Type B pancreatic cell (in vitro differentiated cells): ENCODE data around the gene ENAM. TPM values are rescaled to one million over a fixed set of nuclear protein-coding genes. Genes with fewer than 3 reads are reported as not detected.
"Not testable (repeated sequence)": the region's sequence is repeated elsewhere in the genome, so short reads cannot be mapped to it uniquely, and the experiment has no call there.

Experiments used
- DNase-seq: peaks from one replicate; pipeline ENCODE4 v3.0.0; 2021; ENCODE audit warnings: mixed read lengths; ENCODE audit not compliant: unreplicated experiment; ENCODE audit errors: extremely low spot score
- H3K27ac Mint-ChIP-seq: 2 replicates; pipeline ENCODE4 v1.8.0; 2021; ENCODE audit warnings: mild to moderate bottlenecking, mixed read lengths
- H3K27me3 Mint-ChIP-seq: 2 replicates; pipeline ENCODE4 v1.8.0; 2021; ENCODE audit warnings: mixed read lengths
- H3K36me3 Mint-ChIP-seq: 2 replicates; pipeline ENCODE4 v1.8.0; 2021; ENCODE audit warnings: mixed read lengths
- H3K4me1 Mint-ChIP-seq: one replicate; pipeline ENCODE4 v1.8.0; 2021; ENCODE audit warnings: mixed read lengths; ENCODE audit not compliant: unreplicated experiment
- H3K4me3 Mint-ChIP-seq: 2 replicates; pipeline ENCODE4 v1.8.0; 2021; ENCODE audit warnings: mild to moderate bottlenecking, mixed read lengths
- H3K9me3 Mint-ChIP-seq: 2 replicates; pipeline ENCODE4 v1.8.0; 2021; ENCODE audit warnings: mixed read lengths
- CTCF ChIP-seq: fragments of 200-600 bp; sonication (generic); conservative IDR thresholded peaks from 2 replicates; pipeline ENCODE4 v1.5.0; 2021; ENCODE audit warnings: antibody characterized with exemption, mild to moderate bottlenecking
- total RNA-seq: library from RNA; stranded (reverse); gene quantifications from 2 replicates; pipeline ENCODE4 v1.2.1, GENCODE V29; 2021; ENCODE audit warnings: low replicate concordance

The ENAM gene
- total RNA-seq, 1 donor from 2014 or later: 0.41 TPM

GRCh38 chr4:70658418-70658817 lies 29.9 kb downstream of the ENAM start:
- no peaks in the 10 kb centered on the region for H3K36me3 Mint-ChIP-seq
- H3K4me3 Mint-ChIP-seq: no peak overlapping the region
- H3K27ac Mint-ChIP-seq: no peak overlapping the region
- H3K9me3 Mint-ChIP-seq: no peaks in the 10 kb centered on the region
- no peaks in the 10 kb centered on the region for H3K4me1 Mint-ChIP-seq
- DNase-seq: no peak
- no peak for TF ChIP-seq CTCF
- H3K27me3 Mint-ChIP-seq: no peaks in the 10 kb centered on the region

DNA sequence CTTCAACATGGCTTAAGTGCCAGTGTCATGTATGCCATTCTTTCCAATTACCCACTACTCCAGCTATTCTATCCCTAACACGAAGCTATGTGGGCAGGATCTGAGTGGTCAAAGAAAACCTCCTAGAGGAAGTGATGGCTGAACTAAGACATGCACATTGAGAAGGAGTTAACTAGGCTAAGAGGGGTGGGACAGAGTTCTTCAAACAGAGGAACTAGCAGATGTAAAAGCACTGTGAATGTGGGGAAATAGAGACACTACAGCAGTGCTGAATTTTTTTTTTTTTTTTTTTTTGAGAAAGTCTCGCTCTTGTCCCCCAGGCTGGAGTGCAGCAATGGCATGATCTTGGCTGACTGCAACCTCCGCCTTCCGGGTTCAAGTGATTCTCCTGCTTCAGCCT lies 31.6 kb downstream of the ENAM start:
- no peak for TF ChIP-seq CTCF
- Mint-ChIP-seq H3K27ac (no peak overlapping the region), H3K27me3 (no peaks in the 10 kb centered on the region), H3K4me3 (no peak overlapping the region), H3K36me3 (no peaks in the 10 kb centered on the region), H3K9me3 (no peaks in the 10 kb centered on the region), H3K4me1 (no peaks in the 10 kb centered on the region)
- no peak for DNase-seq

DNA sequence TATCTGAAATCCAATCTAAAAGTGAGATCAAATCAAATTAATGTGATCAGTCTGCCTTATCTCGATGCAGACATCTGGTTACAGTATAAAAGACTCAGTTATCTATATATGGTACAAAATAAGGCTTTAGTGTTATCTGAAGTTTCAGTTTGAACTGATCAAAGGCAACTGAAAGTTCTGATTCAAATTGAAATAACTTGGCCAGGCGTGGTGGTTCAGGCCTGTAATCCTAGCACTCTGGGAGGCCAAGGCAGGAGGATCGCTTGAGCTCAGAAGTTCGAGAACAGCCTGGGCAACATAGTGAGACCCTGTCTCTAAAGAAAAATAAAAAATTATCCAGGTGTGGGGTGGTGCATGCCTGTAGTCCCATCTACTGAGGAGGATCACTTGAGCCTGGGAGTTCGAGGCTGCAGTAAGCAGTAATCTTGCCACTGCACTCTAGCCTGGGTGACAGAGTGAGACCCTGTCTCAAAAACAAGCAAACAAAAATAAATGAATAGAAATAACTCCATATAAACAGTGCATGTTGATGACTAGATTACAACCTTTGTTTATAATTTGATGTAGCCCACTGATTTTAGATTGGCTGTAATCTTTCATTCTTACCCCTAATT lies 32.9 kb downstream of the ENAM start:
- H3K9me3 Mint-ChIP-seq, H3K4me1 Mint-ChIP-seq, H3K4me3 Mint-ChIP-seq, DNase-seq, H3K27ac Mint-ChIP-seq, H3K36me3 Mint-ChIP-seq, H3K27me3 Mint-ChIP-seq: not testable (repeated sequence)

- Mint-ChIP-seq H3K27ac (no peak within 1 kb of the TSS), H3K36me3 (no peaks in the 10 kb centered on the region), H3K4me1 (no peaks in the 10 kb centered on the region), H3K9me3 (no peaks in the 10 kb centered on the region), H3K4me3 (no peak within 1 kb of the TSS), H3K27me3 (peaks cover 15% of the 10 kb centered on the region)
- DNase-seq: no peak
- no peak for TF ChIP-seq CTCF
Observed at GRCh38 chr4:70666369-70666768, 37.8 kb downstream of the ENAM start, which contains the start of gene JCHAIN. JCHAIN (minus strand) TSS chr4:70666508; CDS start chr4:70666490, 18 bp downstream.

- Mint-ChIP-seq H3K9me3 (no peaks in the 10 kb centered on the region), H3K36me3 (no peaks in the 10 kb centered on the region), H3K27ac (no peak overlapping the region), H3K27me3 (peaks cover 15% of the 10 kb centered on the region), H3K4me3 (no peak overlapping the region), H3K4me1 (no peaks in the 10 kb centered on the region)
- DNase-seq: no peak
- no peak for TF ChIP-seq CTCF
Observed at GRCh38 chr4:70667740-70668535, 39.4 kb downstream of the ENAM start.

DNA sequence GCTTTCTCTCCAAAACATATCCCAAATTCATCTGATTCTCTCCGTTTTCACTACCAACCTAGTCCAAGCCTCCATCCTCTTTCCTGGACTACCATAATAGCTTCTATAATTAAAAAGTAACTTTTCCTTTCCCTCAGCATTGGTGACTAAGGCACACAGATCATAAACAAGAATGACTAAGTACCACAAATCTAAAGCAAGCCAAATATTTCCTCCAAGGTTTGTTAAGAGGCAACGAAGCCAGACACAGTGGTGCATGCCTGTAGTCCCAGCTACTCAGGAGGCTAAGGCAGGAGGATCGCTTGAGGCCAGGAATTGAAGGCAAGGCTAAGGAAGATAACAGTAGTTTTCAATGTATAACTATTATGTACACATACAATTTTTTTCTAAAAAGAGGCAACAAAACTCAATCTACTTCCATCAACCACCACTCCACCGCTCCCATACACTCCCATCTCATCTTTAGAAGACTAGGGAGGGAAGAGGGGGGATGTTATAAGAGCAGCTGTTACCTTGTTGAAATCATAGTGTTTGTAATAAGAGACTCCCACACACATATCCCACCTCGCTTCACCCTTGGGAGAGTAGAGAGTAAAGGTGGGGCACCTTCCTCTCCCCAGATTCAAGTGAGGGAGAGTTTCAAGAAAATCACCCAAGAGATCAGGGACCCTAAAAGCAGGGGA lies 41.9 kb downstream of the ENAM start:
- no peaks in the 10 kb centered on the region for H3K4me1 Mint-ChIP-seq
- no peak for DNase-seq
- H3K27me3 Mint-ChIP-seq: peaks cover 19% of the 10 kb centered on the region
- H3K4me3 Mint-ChIP-seq: no peak overlapping the region
- no peak overlapping the region for H3K27ac Mint-ChIP-seq
- no peaks in the 10 kb centered on the region for H3K36me3 Mint-ChIP-seq
- no peaks in the 10 kb centered on the region for H3K9me3 Mint-ChIP-seq
- no peak for TF ChIP-seq CTCF
